Adrenal gland (tissue), 12 donors: Measurements from ENCODE around the gene LSAMP. TPM values are rescaled to one million over a fixed set of nuclear protein-coding genes. Genes with fewer than 3 reads are reported as not detected.
"Not testable (repeated sequence)": the region's sequence is repeated elsewhere in the genome, so short reads cannot be mapped to it uniquely, and the experiment has no call there.

Experiments used
- DNase-seq, 7 donors: peaks; one replicate each; pipeline ENCODE4 v3.0.0-alpha.2; 2019 to 2020
- H3K27ac ChIP-seq, 5 donors: fragments of 200-600 bp; sonication (generic) in 4 of 5; 1 replicate in 3 of 5; 2 replicates in 2 of 5; pipeline versions ENCODE4 v1.5.1 to v1.8.0; 2016 to 2020; ENCODE audit warnings: mild to moderate bottlenecking in 1 of 5
- H3K27me3 ChIP-seq: fragments of 200-600 bp; 2 replicates; pipeline ENCODE4 v1.8.0; 2021
- H3K36me3 ChIP-seq, 2 donors: fragments of 200-600 bp; replicated peaks in 1 of 2; 1 replicate in 1 of 2; 2 replicates in 1 of 2; pipeline versions ENCODE4 v1.5.1 to v1.8.0; 2018 to 2022
- H3K4me1 ChIP-seq, 2 donors: fragments of 200-600 bp; replicated peaks in 1 of 2; 1 replicate in 1 of 2; 2 replicates in 1 of 2; pipeline versions ENCODE4 v1.5.1 to v1.8.0; 2018 to 2021
- H3K4me3 ChIP-seq, 4 donors: fragments of 200-600 bp; sonication (generic) in 3 of 4; one replicate each; pipeline ENCODE4 v1.5.1; 2016 to 2018
- H3K9me3 ChIP-seq, 3 donors: fragments of 200-600 bp; sonication (generic) in 1 of 3; replicated peaks in 1 of 3; 1 replicate in 2 of 3; 2 replicates in 1 of 3; pipeline versions ENCODE4 v1.5.1 to v1.8.0; 2016 to 2021
- POLR2A ChIP-seq, 2 donors: fragments of 450-650 bp; IDR thresholded peaks; one replicate each; pipeline ENCODE4 v1.6.1; 2017; ENCODE audit warnings: antibody characterized with exemption in 2 of 2, mild to moderate bottlenecking in 2 of 2, moderate library complexity in 1 of 2
- WGBS, 4 donors: extraction: QIAGEN DNeasy Blood & Tissue Kit in 2 of 4; methylation state at CpG; one replicate each; pipeline versions ENCODE4 v1.1.5 to v1.1.7; 2013 to 2017; 5-methylcytosine and 5-hydroxymethylcytosine counted together
- intact Hi-C, 2 donors: fragments of 100-400 bp; cut with DNase I; formaldehyde crosslinking; loops; one replicate each; pipeline versions ENCODE4 v1.14.1 to v1.15.0; 2022 to 2023
- polyA plus RNA-seq, 3 donors: library from polyadenylated mRNA; stranded (reverse); fragments of 200-250 nt in 2 of 3; fragments of 350-450 nt in 1 of 3; fragmentation: Illumina TruSeq in 1 of 3; extraction: RNeasy Lipid Tissue Mini Kit (QIAGEN cat#74804) in 1 of 3; gene quantifications; one replicate each; pipeline ENCODE4 v1.2.3, GENCODE V29; 2013 to 2014
- total RNA-seq, 9 donors: library from RNA; depleted of rRNA in 4 of 9; stranded (reverse); fragments of >200 nt in 4 of 9; fragments of 120-200 nt in 1 of 9; fragmentation: NEBNext Ultra II Directional in 1 of 9; extraction: Animal tissue kit (Norgen Biotek cat#: 25700) in 1 of 9; gene quantifications; one replicate each; pipeline versions ENCODE4 v1.1.0 to v1.2.4, GENCODE V29; 2013 to 2023
- TF ChIP-seq, protein P1 (sequence below), 6 experiments: fragments of 450-650 bp in 4 of 6; fragments of 200-600 bp in 2 of 6; sonication (generic) in 1 of 6; IDR thresholded peaks; 1 replicate in 5 of 6; 2 replicates in 1 of 6; pipeline versions ENCODE4 v1.5.1 to v1.8.0; 2016 to 2021; ENCODE audit warnings: antibody characterized with exemption in 6 of 6, mild to moderate bottlenecking in 2 of 6, moderate library complexity in 1 of 6
- donor health status: healthy with polysubstance abuse.
- donor health status: Bipolar disorder and iron deficiency.
- donor health status: DM: yes; HTN: yes; CAD: no.
- donor health status: DM: no; HTN: no; CAD: no.
- donor health status: DM: no; HTN: no; CAD: no.
- donor health status: DM: yes; HTN: yes; CAD: no.

Gene LSAMP
- total and polyA plus RNA-seq, 12 donors: 5.8 to 53.5 (median 24.3) TPM

DNA sequence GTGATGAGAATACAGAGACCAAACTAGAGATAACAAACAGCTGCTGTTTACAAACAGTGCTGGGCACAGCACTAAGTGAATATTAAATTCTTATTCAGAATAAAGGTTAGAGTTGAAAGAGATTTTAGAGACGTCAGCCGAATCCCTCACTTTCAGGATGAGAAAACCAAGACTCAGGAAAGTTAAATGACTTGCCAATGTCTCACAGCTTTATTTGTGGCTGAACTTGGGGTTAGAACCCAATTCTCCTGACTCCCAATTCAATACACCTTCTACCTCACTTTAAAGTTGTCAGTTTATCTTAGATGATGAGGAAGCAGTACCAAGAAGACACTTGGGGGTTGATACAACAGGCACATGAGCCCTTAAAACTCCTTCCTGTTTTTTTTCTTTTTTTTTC lies 641.1 kb downstream of the LSAMP start:
- no peak for DNase-seq
- TF ChIP-seq, protein P1, sequence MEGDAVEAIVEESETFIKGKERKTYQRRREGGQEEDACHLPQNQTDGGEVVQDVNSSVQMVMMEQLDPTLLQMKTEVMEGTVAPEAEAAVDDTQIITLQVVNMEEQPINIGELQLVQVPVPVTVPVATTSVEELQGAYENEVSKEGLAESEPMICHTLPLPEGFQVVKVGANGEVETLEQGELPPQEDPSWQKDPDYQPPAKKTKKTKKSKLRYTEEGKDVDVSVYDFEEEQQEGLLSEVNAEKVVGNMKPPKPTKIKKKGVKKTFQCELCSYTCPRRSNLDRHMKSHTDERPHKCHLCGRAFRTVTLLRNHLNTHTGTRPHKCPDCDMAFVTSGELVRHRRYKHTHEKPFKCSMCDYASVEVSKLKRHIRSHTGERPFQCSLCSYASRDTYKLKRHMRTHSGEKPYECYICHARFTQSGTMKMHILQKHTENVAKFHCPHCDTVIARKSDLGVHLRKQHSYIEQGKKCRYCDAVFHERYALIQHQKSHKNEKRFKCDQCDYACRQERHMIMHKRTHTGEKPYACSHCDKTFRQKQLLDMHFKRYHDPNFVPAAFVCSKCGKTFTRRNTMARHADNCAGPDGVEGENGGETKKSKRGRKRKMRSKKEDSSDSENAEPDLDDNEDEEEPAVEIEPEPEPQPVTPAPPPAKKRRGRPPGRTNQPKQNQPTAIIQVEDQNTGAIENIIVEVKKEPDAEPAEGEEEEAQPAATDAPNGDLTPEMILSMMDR (IDR thresholded peaks at IDR 0.05): no peak
- no peaks in the 10 kb centered on the region for H3K27me3 ChIP-seq
- intact Hi-C loops: no loop called here
- WGBS, 4 donors: 72 to 86% (median 82%) methylated on average over 2 of the region's 2 CpGs
- no peaks in the 10 kb centered on the region for H3K9me3 ChIP-seq
- H3K4me1 ChIP-seq: no peaks in the 10 kb centered on the region
- no peak overlapping the region for H3K27ac ChIP-seq
- no peaks in the 10 kb centered on the region for H3K36me3 ChIP-seq
- H3K4me3 ChIP-seq: no peak overlapping the region

DNA sequence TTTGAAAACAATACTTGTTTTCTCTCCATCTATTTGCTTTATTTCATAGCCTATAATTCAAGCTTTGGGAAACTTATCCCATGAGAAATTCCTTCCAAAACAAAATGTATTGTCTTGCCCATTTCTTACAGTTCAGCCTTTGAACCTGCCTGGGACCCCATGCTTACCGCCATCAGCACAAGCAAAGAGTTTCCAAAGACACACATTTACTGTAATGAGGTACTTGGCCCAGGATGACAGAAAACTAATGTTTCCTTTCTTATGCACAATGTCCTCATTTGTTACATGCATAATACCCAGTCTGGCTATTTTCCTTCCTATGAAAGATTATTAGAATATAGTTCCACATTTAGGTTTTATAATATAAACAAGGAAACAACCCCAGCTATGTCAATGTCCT lies 641.6 kb downstream of the LSAMP start:
- H3K4me1 ChIP-seq: no peaks in the 10 kb centered on the region
- TF ChIP-seq POLR2A (IDR thresholded peaks at IDR 0.05): no peak
- TF ChIP-seq, protein P1 (IDR thresholded peaks at IDR 0.05): no peak
- H3K27me3 ChIP-seq: no peaks in the 10 kb centered on the region
- no peak overlapping the region for H3K27ac ChIP-seq
- no peak for DNase-seq
- H3K4me3 ChIP-seq: no peak overlapping the region
- intact Hi-C loops: no loop called here
- H3K36me3 ChIP-seq: no peaks in the 10 kb centered on the region
- H3K9me3 ChIP-seq: no peaks in the 10 kb centered on the region
- WGBS, 4 donors: 75 to 95% (median 87%) methylated on average over 1 of the region's 1 CpG

DNA sequence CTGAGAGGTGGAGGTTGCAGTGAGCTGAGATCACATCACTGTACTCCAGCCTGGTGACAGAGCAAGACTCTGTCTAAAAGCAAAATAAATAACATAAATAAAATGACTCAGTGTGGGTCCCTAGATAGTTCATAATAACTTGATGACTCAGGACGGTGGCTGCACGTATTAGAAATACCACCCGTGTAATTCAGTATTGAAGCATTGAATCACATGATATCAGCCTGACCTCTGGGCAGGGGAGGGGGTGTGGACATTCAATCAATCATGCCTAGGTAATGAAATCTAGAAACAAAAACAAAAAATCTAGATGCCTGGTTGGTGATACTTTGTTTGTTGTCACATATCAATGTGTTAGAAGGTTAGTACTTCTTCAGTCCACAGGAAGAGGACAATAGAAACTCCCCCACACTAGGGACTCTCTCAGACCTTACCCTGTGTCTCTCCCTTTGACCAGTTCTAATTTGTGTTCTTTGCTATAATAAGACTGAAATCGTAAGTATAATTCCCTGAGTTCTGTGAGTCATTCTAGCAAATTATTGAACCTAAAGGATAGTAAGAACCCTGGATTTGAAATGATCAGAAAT lies 644.7 kb downstream of the LSAMP start:
- Histone ChIP-seq H3K4me3 (no peak overlapping the region), H3K9me3 (no peaks in the 10 kb centered on the region), H3K4me1 (no peaks in the 10 kb centered on the region), H3K27ac (peak overlapping the region in 1 of 5 donors; percentile 47), H3K36me3 (no peaks in the 10 kb centered on the region), H3K27me3 (no peaks in the 10 kb centered on the region)
- TF ChIP-seq, protein P1 (IDR thresholded peaks at IDR 0.05): no peak
- TF ChIP-seq POLR2A (IDR thresholded peaks at IDR 0.05): no peak
- peak in 4 of 7 donors; percentile 20 to 47 (median 32) for DNase-seq
- 34 to 41% (median 35%) methylated on average over 4 of the region's 4 CpGs for WGBS, 4 donors
- intact Hi-C loops: no loop called here

DNA sequence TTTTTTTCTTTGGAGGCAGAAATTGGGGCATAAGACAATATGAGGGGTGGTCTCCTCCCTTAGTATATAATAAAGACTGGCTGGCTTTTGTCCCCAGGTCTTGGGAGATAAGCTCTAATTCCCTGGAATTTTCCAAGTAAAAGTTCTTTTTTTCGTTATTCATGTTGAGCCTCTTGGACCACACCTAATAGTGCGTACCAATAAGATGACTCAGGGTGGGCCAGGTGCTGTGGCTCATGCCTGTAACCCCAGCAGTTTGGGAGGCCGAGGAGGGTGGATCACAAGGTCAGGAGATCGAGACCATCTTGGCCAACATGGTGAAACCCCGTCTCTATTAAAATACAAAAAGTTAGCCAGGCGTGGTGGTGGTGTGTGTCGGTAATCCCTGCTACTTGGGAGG lies 645.2 kb downstream of the LSAMP start:
- 74 to 89% (median 88%) methylated on average over 7 of the region's 7 CpGs for WGBS, 4 donors
- H3K4me1 ChIP-seq, H3K27ac ChIP-seq, H3K36me3 ChIP-seq, H3K9me3 ChIP-seq, H3K27me3 ChIP-seq, H3K4me3 ChIP-seq, DNase-seq, intact Hi-C loops: not testable (repeated sequence)

DNA sequence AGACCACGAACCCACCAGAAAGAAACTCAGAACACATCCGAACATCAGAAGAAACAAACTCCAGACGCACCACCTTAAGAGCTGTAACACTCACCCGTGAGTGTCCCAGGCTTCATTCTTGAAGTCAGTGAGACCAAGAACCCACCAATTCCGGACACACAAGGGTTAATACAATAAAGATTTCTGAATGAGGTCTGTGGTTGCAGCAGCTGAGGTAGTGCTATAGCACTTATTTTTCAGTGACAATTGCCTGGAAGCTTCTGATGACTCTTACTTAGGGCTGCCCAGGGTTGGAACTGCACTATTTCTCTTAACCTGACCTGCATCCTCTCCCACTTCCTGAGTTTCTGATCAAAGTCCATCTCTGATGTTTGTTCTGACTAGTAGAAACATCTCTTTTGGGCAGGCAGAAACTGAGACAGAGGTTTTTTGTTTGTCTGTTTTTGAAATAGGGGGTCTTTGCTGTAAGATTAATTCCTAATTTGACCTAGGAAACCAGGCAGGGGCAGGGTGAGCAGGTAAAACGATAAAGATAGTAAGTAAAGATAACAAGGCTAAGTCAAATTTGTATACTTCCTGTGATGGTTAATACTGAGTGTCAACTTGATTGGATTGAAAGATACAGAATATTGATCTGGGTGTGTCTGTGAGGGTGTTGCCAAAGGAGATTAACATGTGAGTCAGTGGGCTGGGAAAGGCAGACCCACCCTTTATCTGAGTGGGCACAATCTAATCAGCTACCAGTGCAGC lies 652.9 kb downstream of the LSAMP start:
- DNase-seq: no peak

DNA sequence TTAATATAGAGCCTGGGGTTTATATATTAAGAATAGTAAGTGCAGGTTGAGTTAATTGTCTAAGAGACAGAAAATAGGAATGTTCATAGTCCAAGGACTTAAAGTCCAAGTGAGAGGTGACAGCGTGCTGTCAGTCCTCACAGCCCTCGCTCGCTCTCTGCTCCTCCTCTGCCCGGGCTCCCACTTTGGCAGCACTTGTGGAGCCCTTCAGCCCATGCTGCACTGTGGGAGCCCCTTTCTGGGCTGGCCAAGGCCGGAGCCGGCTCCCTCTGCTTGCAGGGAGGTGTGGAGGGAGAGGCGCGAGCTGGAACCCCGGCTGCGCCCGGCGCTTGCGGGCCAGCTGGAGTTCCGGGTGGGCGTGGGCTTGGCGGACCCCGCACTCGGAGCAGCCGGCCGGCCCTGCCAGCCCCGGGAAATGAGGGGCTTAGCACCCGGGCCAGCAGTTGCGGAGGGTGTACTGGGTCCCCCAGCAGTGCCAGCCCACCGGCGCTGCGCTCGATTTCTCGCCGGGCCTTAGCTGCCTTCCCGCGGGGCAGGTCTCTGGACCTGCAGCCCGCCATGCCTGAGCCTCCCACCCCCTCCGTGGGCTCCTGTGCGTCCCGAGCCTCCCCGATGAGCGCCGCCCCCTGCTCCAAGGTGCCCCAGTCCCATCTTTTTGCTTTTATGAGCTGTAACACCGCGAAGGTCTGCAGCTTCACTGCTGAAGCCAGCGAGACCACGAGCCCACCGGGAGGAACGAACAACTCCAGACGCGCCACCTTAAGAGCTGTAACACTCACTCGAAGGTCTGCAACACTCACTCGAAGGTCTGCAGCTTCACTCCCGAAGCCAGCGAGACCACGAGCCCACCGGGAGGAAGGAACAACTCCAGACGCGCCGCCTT lies 653.8 kb downstream of the LSAMP start:
- H3K4me1 ChIP-seq, H3K9me3 ChIP-seq, H3K36me3 ChIP-seq, intact Hi-C loops, DNase-seq, H3K27me3 ChIP-seq, H3K27ac ChIP-seq, H3K4me3 ChIP-seq: not testable (repeated sequence)
- WGBS, 4 donors: 87 to 92% (median 91%) methylated on average over 19 to 55 of the region's 55 CpGs

More for the DNA sequence above, 652.9 kb downstream of the LSAMP start:
- intact Hi-C loops: no loop called here
- H3K27ac ChIP-seq: no peak overlapping the region
- H3K36me3 ChIP-seq: no peaks in the 10 kb centered on the region
- 61 to 74% (median 65%) methylated on average over 6 of the region's 6 CpGs for WGBS, 4 donors
- TF ChIP-seq, protein P1 (IDR thresholded peaks at IDR 0.05): no peak
- TF ChIP-seq POLR2A (IDR thresholded peaks at IDR 0.05): no peak
- no peak overlapping the region for H3K4me3 ChIP-seq
- no peaks in the 10 kb centered on the region for H3K27me3 ChIP-seq
- H3K4me1 ChIP-seq: no peaks in the 10 kb centered on the region
- no peaks in the 10 kb centered on the region for H3K9me3 ChIP-seq
